GM18873 (cell line): ENCODE data around the gene NFIX.
"Not testable (repeated sequence)": the region's sequence is repeated elsewhere in the genome, so short reads cannot be mapped to it uniquely, and the experiment has no call there.

ENCODE experiments used
- ATAC-seq: cut with Tn5 transposase; IDR thresholded peaks from one replicate; pipeline ENCODE4 v1.9.1; 2021; ENCODE audit warnings: mild to moderate bottlenecking, moderate library complexity, moderate number of reproducible peaks; ENCODE audit not compliant: unreplicated experiment, low FRiP score

Gene NFIX

DNA sequence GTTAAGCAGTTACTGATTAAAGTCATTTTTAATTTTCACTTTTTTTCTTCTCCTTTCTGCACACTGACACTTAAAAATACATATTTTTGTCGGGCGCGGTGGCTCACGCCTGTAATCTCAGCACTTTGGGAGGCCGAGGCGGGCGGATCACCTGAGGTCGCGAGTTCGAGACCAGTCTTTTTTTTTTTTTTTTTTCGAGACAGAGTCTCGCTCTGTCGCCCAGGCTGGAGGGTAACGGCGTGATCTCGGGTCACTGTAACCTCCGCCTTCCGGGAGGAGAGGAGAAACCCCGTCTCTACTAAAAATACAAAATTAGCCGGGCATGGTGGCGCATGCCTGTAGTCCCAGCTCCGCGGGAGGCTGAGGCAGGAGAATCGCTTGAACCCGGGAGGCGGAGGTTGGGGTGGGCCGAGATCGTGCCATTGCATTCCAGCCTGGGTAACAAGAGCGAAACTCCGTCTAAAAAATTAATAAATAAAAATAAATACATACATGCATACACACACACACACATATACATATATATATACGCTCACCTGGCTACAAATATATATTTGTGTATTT, 37.8 kb upstream of the NFIX start:
- not testable (repeated sequence) for ATAC-seq

GRCh38 chr19:12959481-12959880, 35.8 kb upstream of the NFIX start:
- no peak for ATAC-seq

DNA sequence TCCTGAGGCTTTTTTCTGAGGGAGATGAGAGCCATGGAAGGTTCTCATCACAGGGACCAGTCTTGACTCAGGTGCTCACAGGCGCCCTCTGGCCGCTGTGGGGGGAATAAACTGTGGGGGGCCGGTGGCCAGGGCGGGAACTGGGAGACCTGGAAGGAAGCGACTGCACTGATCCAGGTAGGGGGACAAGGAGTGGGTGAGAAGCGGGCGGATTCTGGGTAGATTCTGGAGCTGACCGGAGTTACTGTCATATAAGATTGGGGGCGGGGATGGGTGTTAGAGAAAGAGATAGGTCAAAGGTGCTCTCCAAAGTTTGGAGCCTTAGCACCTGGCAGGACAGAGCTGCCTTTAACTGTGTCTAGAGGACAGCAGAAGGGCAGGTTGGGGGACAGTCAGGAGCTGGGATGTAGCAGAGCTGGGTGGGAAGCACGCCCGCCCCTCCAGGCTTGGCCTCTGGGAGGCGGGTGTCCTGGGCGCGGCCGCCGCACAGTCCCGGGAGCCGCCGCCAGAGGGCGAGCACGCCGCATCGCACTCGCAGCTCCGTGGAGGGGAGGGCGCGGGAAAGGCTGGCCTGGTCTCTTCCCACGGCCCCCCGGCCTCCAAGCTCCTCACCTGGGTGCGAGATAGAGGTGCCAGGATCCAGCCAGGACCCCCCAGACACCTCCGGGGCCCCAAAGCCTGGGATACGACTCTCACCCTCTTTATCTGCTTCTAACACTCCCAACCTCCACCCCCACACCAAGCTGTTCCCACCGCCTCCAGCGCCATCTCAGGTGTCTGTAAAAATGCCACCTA, 30.1 kb upstream of the NFIX start:
- ATAC-seq, result no peak

- ATAC-seq, result no peak
Measured at GRCh38 chr19:12965812-12966135, 29.5 kb upstream of the NFIX start.

- ATAC-seq, result no peak
Measured at GRCh38 chr19:12967907-12968306, 27.4 kb upstream of the NFIX start.

GRCh38 chr19:12969292-12969988, 25.8 kb upstream of the NFIX start, which contains the start of gene DAND5:
Gene DAND5, plus strand, starts transcription at chr19:12969576. Its CDS starts 85 bp downstream, at chr19:12969661.
- ATAC-seq, result no peak

GRCh38 chr19:12970070-12970820, 25.0 kb upstream of the NFIX start:
- no peak for ATAC-seq

- no peak for ATAC-seq
Measured at GRCh38 chr19:12973236-12973635, 22.0 kb upstream of the NFIX start.

DNA sequence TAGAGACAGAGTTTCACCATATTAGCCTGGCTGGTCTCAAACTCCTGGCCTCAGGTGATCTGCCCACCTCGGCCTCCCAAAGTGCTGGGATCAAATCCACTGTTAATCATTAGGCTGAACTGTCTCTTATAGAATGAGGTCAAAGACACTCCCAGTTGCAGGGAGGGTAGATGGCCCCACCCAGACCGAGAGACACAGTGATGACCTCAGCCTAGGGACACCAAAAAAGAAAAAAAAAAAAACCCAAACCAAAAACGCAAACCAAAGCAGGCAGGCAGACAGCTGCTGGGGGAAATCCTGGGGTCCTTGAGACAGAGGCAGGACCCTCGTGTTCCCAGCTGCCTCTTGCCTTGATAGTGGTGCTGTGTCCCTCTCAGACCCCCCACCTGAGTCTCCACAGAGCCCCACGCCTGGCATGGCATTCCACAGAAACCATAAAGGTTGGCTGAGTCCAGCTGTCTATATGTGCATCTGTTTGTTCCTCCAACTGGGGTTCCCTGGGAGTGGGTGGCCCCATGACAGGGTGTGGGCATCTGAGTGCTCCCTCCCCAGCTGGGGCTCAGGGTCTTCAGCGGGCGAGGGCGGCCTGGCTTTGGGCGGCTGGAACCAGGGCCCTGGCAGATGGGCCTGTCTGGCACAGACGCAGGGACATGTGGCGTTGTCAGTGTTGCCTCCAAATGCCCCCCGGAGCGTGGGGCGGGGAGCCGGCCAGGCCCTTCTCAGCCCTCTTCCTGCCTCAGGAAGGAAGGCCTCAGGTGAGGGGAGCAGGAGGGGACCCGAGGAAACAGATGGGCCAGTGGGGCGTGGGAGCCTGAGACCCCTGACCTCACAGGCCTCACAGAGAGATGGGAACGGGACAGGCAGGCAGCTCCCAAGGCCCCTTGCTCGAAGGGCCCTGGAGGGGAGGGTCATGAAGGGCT, 20.7 kb upstream of the NFIX start:
- no peak for ATAC-seq

- ATAC-seq, result no peak
Measured at GRCh38 chr19:12975221-12975741, 20.0 kb upstream of the NFIX start.

GRCh38 chr19:12976109-12976508, 19.2 kb upstream of the NFIX start:
- not testable (repeated sequence) for ATAC-seq

DNA sequence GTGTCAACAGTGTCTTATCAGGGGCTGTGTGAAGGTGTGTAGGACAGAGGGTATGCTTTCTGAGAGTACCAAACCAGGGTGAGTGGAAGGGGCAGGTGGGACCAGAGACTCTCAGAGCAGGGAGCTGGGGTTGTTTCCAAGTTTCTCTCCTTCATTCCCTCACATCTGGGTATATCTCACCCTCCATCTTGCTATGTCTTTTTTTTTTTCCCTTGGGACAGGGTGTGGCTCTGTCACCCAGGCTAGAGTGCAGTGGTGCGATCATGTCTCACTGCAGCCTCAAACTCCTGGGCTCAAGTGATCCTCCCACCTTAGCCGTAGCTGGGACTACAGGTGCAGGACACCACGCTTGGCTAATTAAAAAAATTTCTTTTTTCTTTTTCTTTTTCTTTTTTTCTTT, 15.3 kb upstream of the NFIX start:
- no peak for ATAC-seq

- ATAC-seq, result no peak
Measured at GRCh38 chr19:12982648-12983047, 12.6 kb upstream of the NFIX start.

DNA sequence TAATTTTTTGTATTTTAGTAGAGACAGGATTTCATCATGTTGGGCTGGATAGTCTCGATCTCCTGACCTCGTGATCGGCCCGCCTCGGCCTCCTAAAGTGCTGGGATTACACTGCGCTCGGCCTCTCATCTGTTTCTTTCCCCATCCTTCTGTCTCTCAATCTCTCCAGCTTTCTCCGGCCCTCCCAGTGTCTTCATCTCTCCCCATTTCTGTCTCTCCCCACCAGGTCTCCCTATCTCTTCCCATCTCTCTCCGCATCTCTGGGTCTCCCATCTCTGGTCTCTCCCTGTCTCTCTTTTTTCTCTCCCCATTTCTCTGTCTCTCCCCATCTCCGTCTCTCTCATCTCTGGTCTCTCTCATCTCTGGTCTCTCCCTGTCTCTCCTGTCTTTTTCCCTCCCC, 12.2 kb upstream of the NFIX start:
- no peak for ATAC-seq

DNA sequence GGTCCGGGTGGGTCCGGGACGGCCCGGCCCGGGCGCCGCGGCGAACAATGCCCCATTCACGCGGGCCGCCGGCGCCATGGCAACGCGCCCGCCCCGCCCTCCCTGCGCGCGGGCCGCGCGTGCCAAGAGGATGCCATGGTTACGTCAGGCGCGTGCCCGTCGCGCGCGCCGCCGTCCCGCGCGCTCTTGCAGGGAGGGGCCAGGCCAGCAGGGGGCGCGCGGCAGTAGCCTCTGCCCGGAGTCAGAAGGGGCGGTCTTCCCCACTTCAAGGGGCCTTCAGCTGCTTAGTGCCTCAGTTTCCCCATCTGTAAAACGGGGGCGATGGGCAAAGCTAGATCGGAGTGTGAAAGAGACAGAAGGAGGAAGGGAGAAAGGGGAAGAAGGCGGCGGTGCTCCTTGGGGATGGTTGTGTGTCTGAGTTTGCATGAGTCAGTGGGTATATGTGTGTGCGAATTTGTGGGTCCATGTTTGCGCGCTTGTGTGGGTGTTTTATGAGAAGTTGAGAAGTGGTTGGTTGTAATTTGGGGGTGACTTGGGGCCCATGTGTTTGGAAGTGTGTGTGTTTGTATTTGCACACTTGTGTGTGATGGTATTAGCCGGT, 11.6 kb upstream of the NFIX start:
- no peak for ATAC-seq

GRCh38 chr19:12984143-12984627, 11.1 kb upstream of the NFIX start:
- ATAC-seq, result no peak

DNA sequence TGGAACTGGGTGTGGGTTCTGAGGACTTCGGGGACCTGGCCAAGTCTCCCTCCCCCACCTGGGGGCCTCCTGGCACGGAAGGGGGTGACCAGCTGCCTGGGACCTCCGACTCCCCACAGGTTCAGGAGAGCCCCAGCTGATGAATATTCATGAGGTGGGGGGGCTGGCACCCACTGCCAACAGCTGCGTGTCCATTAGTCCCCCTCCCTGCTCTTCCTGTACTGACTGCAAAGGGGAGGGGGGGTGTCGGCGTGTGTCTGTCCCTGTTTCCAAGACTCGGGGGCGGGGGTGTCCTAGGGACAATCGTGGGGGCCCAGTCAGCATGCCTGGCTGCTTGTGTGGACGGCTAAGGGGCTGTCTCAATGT, 10.6 kb upstream of the NFIX start:
- ATAC-seq, result no peak

GRCh38 chr19:12985049-12985776, 10.1 kb upstream of the NFIX start:
- no peak for ATAC-seq

GRCh38 chr19:12986726-12987125, 8.5 kb upstream of the NFIX start:
- ATAC-seq, result no peak
